H1 (cell line): ENCODE measurements around the gene EFR3B. TPM values are rescaled to one million over a fixed set of nuclear protein-coding genes. Genes with fewer than 3 reads are reported as not detected.

Experiments used
- CTCF ChIA-PET: fragments of 300-600 bp; sonication (Branson Sonifier 250); formaldehyde crosslinking; loops from one replicate; lab custom pipeline; 2021; ENCODE audit not compliant: partially characterized antibody; lab: Charles Lee
- POLR2A ChIA-PET: fragments of 300-600 bp; sonication (Branson Sonifier 250); formaldehyde crosslinking; loops from one replicate; lab custom pipeline; 2021; ENCODE audit warnings: inconsistent platforms; ENCODE audit not compliant: partially characterized antibody; lab: Charles Lee
- DNase-seq, 2 experiments: peaks; one replicate each; pipeline versions ENCODE4 v3.0.0 to v3.0.0-alpha.2; 2010 to 2022; ENCODE audit warnings: low spot score in 2 of 2, low read depth in 1 of 2, mixed read lengths in 1 of 2
- FAIRE-seq: peaks from 2 replicates; lab custom pipeline; 2011; peaks lifted over from hg19 to GRCh38; lab: Jason Lieb, UNC
- H2AFZ ChIP-seq: 2 replicates; pipeline ENCODE4 v1.8.1; 2012; ENCODE audit warnings: low read length, inconsistent platforms
- H2AK5ac ChIP-seq: 2 replicates; pipeline ENCODE4 v1.6.1; 2013; ENCODE audit warnings: low read depth, low read length
- H2BK120ac ChIP-seq: replicated peaks from 2 replicates; pipeline ENCODE3; 2013; ENCODE audit warnings: low read depth, low read length, inconsistent platforms
- H2BK12ac ChIP-seq: 2 replicates; pipeline ENCODE4 v1.6.1; 2013; ENCODE audit warnings: low read depth, low read length
- H2BK15ac ChIP-seq: 2 replicates; pipeline ENCODE4 v1.6.1; 2013; ENCODE audit warnings: low read length
- H2BK20ac ChIP-seq: 2 replicates; pipeline ENCODE4 v1.6.1; 2013; ENCODE audit warnings: low read length
- H2BK5ac ChIP-seq: 2 replicates; pipeline ENCODE4 v1.6.1; 2013; ENCODE audit warnings: low read depth, low read length
- H3K14ac ChIP-seq: 2 replicates; pipeline ENCODE4 v1.6.1; 2013; ENCODE audit warnings: inconsistent platforms; ENCODE audit not compliant: insufficient read length
- H3K18ac ChIP-seq: 2 replicates; pipeline ENCODE4 v1.6.1; 2013; ENCODE audit warnings: low read length; ENCODE audit errors: extremely low read depth
- H3K23ac ChIP-seq: 2 replicates; pipeline ENCODE4 v1.6.1; 2013; ENCODE audit warnings: inconsistent platforms; ENCODE audit not compliant: insufficient read length
- H3K23me2 ChIP-seq: 2 replicates; pipeline ENCODE4 v1.6.1; 2013; ENCODE audit warnings: low read depth, low read length
- H3K27ac ChIP-seq: 2 replicates; pipeline ENCODE4 v1.6.1; 2011; ENCODE audit warnings: low read depth, low read length, inconsistent platforms
- H3K27me3 ChIP-seq, 4 experiments: replicated peaks in 1 of 4; 1 replicate in 1 of 4; 2 replicates in 3 of 4; pipeline versions ENCODE4 v1.6.1 to v1.8.1; 2011 to 2013; ENCODE audit warnings: low read length in 3 of 4, mild to moderate bottlenecking in 3 of 4, inconsistent platforms in 2 of 4, mixed read lengths in 2 of 4, moderate library complexity in 1 of 4; ENCODE audit not compliant: control insufficient read depth in 3 of 4, insufficient read depth in 3 of 4; ENCODE audit errors: extremely low read depth in 1 of 4
- H3K36me3 ChIP-seq, 4 experiments: 2 replicates each; pipeline versions ENCODE4 v1.6.1 to v1.8.1; 2011 to 2013; ENCODE audit warnings: mild to moderate bottlenecking in 4 of 4, low read length in 3 of 4, moderate library complexity in 2 of 4, control low read depth in 1 of 4, inconsistent platforms in 1 of 4; ENCODE audit not compliant: insufficient read depth in 4 of 4, control insufficient read depth in 2 of 4
- H3K4ac ChIP-seq: replicated peaks from 2 replicates; pipeline ENCODE3; 2013; ENCODE audit warnings: low read length, low read depth, mixed read lengths, inconsistent platforms; ENCODE audit not compliant: insufficient read length
- H3K4me1 ChIP-seq, 4 experiments: replicated peaks in 1 of 4; 1 replicate in 1 of 4; 2 replicates in 3 of 4; pipeline versions ENCODE4 v1.6.1 to v1.8.1; 2011 to 2013; ENCODE audit warnings: low read length in 3 of 4, inconsistent platforms in 2 of 4, mixed read lengths in 1 of 4; ENCODE audit not compliant: insufficient read depth in 4 of 4, control insufficient read depth in 3 of 4
- H3K4me2 ChIP-seq, 2 experiments: 2 replicates each; pipeline versions ENCODE4 v1.6.1 to v1.8.1; 2011 to 2013; ENCODE audit warnings: low read depth in 2 of 2, low read length in 2 of 2, control low read depth in 1 of 2, inconsistent platforms in 1 of 2, mild to moderate bottlenecking in 1 of 2; ENCODE audit not compliant: insufficient read depth in 1 of 2
- H3K4me3 ChIP-seq, 4 experiments: fragments of 200-600, 300-600 bp in 1 of 4; sonication (generic), shearing (Covaris generic), sonication (Bioruptor Twin) in 1 of 4; 2 replicates each; pipeline versions ENCODE4 v1.5.1 to v1.8.1; 2011 to 2016; ENCODE audit warnings: low read length in 4 of 4, low read depth in 3 of 4, control low read depth in 2 of 4, inconsistent platforms in 2 of 4, mild to moderate bottlenecking in 2 of 4, mixed read lengths in 1 of 4, moderate library complexity in 1 of 4; ENCODE audit not compliant: insufficient read depth in 2 of 4; ENCODE audit errors: extremely low read depth in 1 of 4
- H3K56ac ChIP-seq: replicated peaks from 2 replicates; pipeline ENCODE3; 2013; ENCODE audit warnings: low read depth, mild to moderate bottlenecking, mixed read lengths, low read length, inconsistent platforms; ENCODE audit not compliant: insufficient read length
- H3K79me1 ChIP-seq: 2 replicates; pipeline ENCODE4 v1.6.1; 2013; ENCODE audit warnings: low read depth, low read length, control low read depth
- H3K79me2 ChIP-seq, 2 experiments: 2 replicates each; pipeline versions ENCODE4 v1.6.1 to v1.8.1; 2012 to 2013; ENCODE audit warnings: low read length in 2 of 2, mild to moderate bottlenecking in 2 of 2, inconsistent platforms in 1 of 2; ENCODE audit not compliant: insufficient read depth in 2 of 2, control insufficient read depth in 1 of 2
- H3K9ac ChIP-seq, 4 experiments: replicated peaks in 1 of 4; 1 replicate in 1 of 4; 2 replicates in 3 of 4; pipeline versions ENCODE4 v1.6.1 to v1.8.1; 2011 to 2013; ENCODE audit warnings: low read depth in 3 of 4, low read length in 3 of 4, control low read depth in 2 of 4, mild to moderate bottlenecking in 2 of 4, moderate library complexity in 2 of 4, inconsistent platforms in 1 of 4; ENCODE audit errors: extremely low read depth in 1 of 4
- H3K9me3 ChIP-seq, 2 experiments: 2 replicates each; pipeline versions ENCODE4 v1.6.1 to v1.8.1; 2012 to 2013; ENCODE audit warnings: mild to moderate bottlenecking in 2 of 2, moderate library complexity in 2 of 2, control low read depth in 1 of 2, inconsistent platforms in 1 of 2, low read depth in 1 of 2, low read length in 1 of 2, mixed read lengths in 1 of 2; ENCODE audit not compliant: insufficient read depth in 2 of 2
- H4K20me1 ChIP-seq, 2 experiments: replicated peaks in 1 of 2; 2 replicates each; pipeline versions ENCODE3 to v1.8.1; 2011 to 2013; ENCODE audit warnings: inconsistent platforms in 2 of 2, low read length in 2 of 2, mild to moderate bottlenecking in 1 of 2; ENCODE audit not compliant: insufficient read depth in 2 of 2, control insufficient read depth in 1 of 2
- H4K5ac ChIP-seq: 2 replicates; pipeline ENCODE4 v1.6.1; 2013; ENCODE audit warnings: low read length, low read depth, mixed read lengths, inconsistent platforms; ENCODE audit not compliant: insufficient read length
- H4K8ac ChIP-seq: 2 replicates; pipeline ENCODE4 v1.8.0; 2013; ENCODE audit warnings: mild to moderate bottlenecking, moderate library complexity, low read length, inconsistent platforms; ENCODE audit not compliant: insufficient read depth; ENCODE audit errors: extremely low read depth
- H4K91ac ChIP-seq: replicated peaks from 2 replicates; pipeline ENCODE3; 2013; ENCODE audit warnings: low read length, mixed read lengths, inconsistent platforms; ENCODE audit not compliant: insufficient read length
- ASH2L ChIP-seq: fragments of 200-600, 300-600 bp; sonication (generic); IDR thresholded peaks from one replicate; pipeline ENCODE4 v1.7.1; 2017; ENCODE audit warnings: low read length
- CREB1 ChIP-seq: IDR thresholded peaks from 2 replicates; pipeline ENCODE4 v1.6.1; 2012; ENCODE audit warnings: inconsistent platforms
- JUN ChIP-seq: IDR thresholded peaks from 2 replicates; pipeline ENCODE4 v1.6.1; 2011; ENCODE audit warnings: low read depth, mild to moderate bottlenecking, improper control_type of control experiment, low read length
- KDM5A ChIP-seq: fragments of 200-600 bp; IDR thresholded peaks from 2 replicates; pipeline ENCODE4 v1.7.1; 2012; ENCODE audit warnings: mild to moderate bottlenecking, low read length, inconsistent platforms, mixed read lengths
- SP2 ChIP-seq: IDR thresholded peaks from 2 replicates; pipeline ENCODE4 v1.6.1; 2012; ENCODE audit warnings: mild to moderate bottlenecking, low read length, inconsistent platforms
- SUZ12 ChIP-seq: fragments of 200-600 bp; sonication (generic); IDR thresholded peaks from 2 replicates; pipeline ENCODE4 v1.6.1; 2012; ENCODE audit warnings: mild to moderate bottlenecking, inconsistent platforms, low read length, moderate library complexity, mixed read lengths
- WGBS, 2 experiments: shearing (Covaris generic) in 1 of 2; methylation state at CpG; one replicate each; pipeline versions ENCODE4 v1.1.6 to v1.1.7; 2013 to 2015; ENCODE audit warnings: low lambda C conversion rate in 2 of 2, mixed read lengths in 2 of 2, inconsistent platforms in 1 of 2, low coverage in 1 of 2, missing lambda C conversion rate in 1 of 2; ENCODE audit not compliant: insufficient replicate concordance in 2 of 2, insufficient coverage in 1 of 2, insufficient read length in 1 of 2; ENCODE audit errors: extremely low coverage in 1 of 2, missing lambda C conversion rate in 1 of 2; 5-methylcytosine and 5-hydroxymethylcytosine counted together
- polyA plus RNA-seq, 7 experiments: library from polyadenylated mRNA; depleted of rRNA in 3 of 7; stranded (reverse) in 5 of 7; unstranded in 2 of 7; fragments of >200 nt in 5 of 7; fragments of 200-250 nt in 2 of 7; gene quantifications; 1 replicate in 5 of 7; 2 replicates in 1 of 7; 4 replicates in 1 of 7; pipeline versions ENCODE4 v1.2.1 to v1.2.3, GENCODE V29; 2011 to 2013; ENCODE audit warnings: missing spikeins in 2 of 7, mixed read lengths in 2 of 7
- total RNA-seq: library from RNA; stranded (reverse); fragmentation: NEBNext Ultra II Directional; extraction: Animal tissue kit (Norgen Biotek cat#: 25700); gene quantifications from 2 replicates; pipeline ENCODE4 v1.2.1, GENCODE V29; 2021

Gene EFR3B
- total and polyA plus RNA-seq, 2 of the 8 experiments (the other 6 are each of a cell fraction or from before 2014, with no cell fraction given): 3.4 to 9.6 TPM

DNA sequence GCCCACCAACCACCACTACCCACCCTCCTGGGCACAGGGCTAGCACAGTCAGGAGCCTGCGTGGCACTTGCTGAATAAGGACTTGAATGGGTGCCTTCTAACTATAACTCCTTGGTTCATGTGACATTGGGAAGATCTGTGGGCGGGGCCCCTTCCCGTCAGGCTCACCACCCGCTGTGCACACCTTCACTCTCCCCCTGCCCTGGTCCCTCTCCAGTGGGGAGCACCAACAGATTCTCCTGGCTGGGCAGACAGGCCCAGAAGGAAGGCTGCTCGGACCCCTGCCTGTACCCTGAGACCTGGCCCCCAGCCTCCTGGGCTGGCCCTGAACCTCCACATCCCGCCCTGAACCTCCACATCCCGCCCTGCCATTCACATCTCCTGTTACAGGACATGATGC lies 159.9 kb downstream of the EFR3B start:
- peaks cover 0 to 2% (median under 1%) of the 10 kb centered on the region in 4 experiments; a peak in 4 of 7 replicates for H3K4me1 ChIP-seq
- no peak overlapping the region for H3K4ac ChIP-seq
- H3K9ac ChIP-seq: no peak overlapping the region
- H2BK120ac ChIP-seq: no peak overlapping the region
- no peak overlapping the region for H3K4me2 ChIP-seq
- H3K79me2 ChIP-seq: no peaks in the 10 kb centered on the region
- H3K36me3 ChIP-seq: no peaks in the 10 kb centered on the region
- WGBS, 2 experiments: 64% methylated on average over 5 of the region's 7 CpGs; no CpG with 5 or more reads in 1 of the 2 experiments
- no peak overlapping the region for H2BK12ac ChIP-seq
- no peak overlapping the region for H2AK5ac ChIP-seq
- no peak overlapping the region for H2BK20ac ChIP-seq
- no peaks in the 10 kb centered on the region for H3K79me1 ChIP-seq
- no peaks in the 10 kb centered on the region for H3K23me2 ChIP-seq
- H3K27me3 ChIP-seq: no peaks in the 10 kb centered on the region
- H4K20me1 ChIP-seq: no peaks in the 10 kb centered on the region
- H3K27ac ChIP-seq: no peak overlapping the region
- FAIRE-seq: no peak
- H3K14ac ChIP-seq: no peak overlapping the region
- H4K91ac ChIP-seq: no peak overlapping the region
- no peak overlapping the region for H2AFZ ChIP-seq
- POLR2A ChIA-PET: no interaction called here
- H2BK15ac ChIP-seq: no peak overlapping the region
- H3K56ac ChIP-seq: no peak overlapping the region
- H3K18ac ChIP-seq: no peak overlapping the region
- no peak for DNase-seq
- H2BK5ac ChIP-seq: no peak overlapping the region
- no peak overlapping the region for H3K23ac ChIP-seq
- no peaks in the 10 kb centered on the region for H3K9me3 ChIP-seq
- no peak for TF ChIP-seq ASH2L
- TF ChIP-seq SUZ12: no peak
- no peak for TF ChIP-seq JUN
- no peak for TF ChIP-seq KDM5A
- TF ChIP-seq SP2: no peak
- TF ChIP-seq CREB1: no peak
- CTCF ChIA-PET: interaction anchor here (1.1 kb wide), 1 partner anchor 132 kb away, joined by 4 read pairs; no protein-coding TSS in a partner anchor
- no peak overlapping the region for H3K4me3 ChIP-seq
- no peak overlapping the region for H4K5ac ChIP-seq
- H4K8ac ChIP-seq: no peak overlapping the region
